ENCODE results near the gene TXNL1. TPM values are rescaled to one million over a fixed set of nuclear protein-coding genes. Genes with fewer than 3 reads are reported as not detected.

The TXNL1 gene
- total and polyA plus RNA-seq, 2 of the 13 experiments (the other 11 are each of a cell fraction or from before 2014, with no cell fraction given), result 41.9 to 73.1 TPM

DNA sequence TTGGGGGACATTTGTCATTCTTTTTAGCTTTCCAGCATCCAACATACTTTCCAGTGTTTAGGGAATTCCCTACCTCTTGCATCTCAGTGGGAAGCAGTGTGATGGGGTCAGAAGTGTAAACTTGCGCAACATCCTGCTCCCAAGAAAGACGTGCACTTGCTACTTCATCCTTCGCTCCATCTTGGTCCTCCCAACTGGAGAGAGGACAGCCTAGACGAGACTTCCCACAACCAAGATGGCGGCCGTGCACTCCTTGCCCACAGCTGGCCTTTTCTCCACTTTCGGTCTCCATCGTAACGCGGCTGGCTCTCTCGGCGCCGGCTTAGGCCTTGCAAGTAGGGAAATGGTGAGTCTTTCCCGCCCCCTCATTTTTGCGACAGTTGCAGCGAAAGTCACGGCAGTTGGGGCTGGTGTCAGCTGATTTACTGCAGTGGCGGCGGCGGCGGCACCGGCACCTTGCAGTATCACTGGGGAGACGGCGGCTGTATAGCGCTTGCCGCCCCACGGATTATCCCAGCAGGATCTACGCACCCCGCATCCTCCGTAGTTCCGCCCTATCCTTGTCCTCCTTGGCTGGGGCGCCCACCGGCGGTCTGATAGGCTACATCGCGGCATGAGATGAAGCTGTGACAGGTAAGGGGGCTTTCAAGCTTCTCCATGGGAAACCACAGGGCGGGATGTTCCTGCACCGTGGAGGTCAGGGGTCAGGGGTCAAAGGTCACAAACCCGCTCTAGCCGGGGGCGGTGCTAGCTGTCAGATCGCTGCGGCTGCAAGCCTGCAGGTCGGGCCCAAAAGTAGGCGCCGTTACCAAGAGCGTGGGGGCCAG lies 12.8 kb upstream of the TXNL1 start, which contains the start of gene WDR7 (continued):
- TF ChIP-seq, protein P1, sequence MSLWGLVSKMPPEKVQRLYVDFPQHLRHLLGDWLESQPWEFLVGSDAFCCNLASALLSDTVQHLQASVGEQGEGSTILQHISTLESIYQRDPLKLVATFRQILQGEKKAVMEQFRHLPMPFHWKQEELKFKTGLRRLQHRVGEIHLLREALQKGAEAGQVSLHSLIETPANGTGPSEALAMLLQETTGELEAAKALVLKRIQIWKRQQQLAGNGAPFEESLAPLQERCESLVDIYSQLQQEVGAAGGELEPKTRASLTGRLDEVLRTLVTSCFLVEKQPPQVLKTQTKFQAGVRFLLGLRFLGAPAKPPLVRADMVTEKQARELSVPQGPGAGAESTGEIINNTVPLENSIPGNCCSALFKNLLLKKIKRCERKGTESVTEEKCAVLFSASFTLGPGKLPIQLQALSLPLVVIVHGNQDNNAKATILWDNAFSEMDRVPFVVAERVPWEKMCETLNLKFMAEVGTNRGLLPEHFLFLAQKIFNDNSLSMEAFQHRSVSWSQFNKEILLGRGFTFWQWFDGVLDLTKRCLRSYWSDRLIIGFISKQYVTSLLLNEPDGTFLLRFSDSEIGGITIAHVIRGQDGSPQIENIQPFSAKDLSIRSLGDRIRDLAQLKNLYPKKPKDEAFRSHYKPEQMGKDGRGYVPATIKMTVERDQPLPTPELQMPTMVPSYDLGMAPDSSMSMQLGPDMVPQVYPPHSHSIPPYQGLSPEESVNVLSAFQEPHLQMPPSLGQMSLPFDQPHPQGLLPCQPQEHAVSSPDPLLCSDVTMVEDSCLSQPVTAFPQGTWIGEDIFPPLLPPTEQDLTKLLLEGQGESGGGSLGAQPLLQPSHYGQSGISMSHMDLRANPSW (CRISPR knock-in tag; IDR thresholded peaks at IDR 0.05; ENCODE audit: borderline replicate concordance), result no peak
- no peak; the same call in 1 of the 2 replicates for TF ChIP-seq HOXA5 (CRISPR knock-in tag; IDR thresholded peaks at IDR 0.05)
- TF ChIP-seq SMAD9 (CRISPR knock-in tag; IDR thresholded peaks at IDR 0.05), result no peak
- TF ChIP-seq KAT2B (IDR thresholded peaks at IDR 0.05; ENCODE audit: borderline replicate concordance, low read depth, low read length), result no peak
- peak; percentile 85 for TF ChIP-seq ZNF33B (CRISPR knock-in tag; IDR thresholded peaks at IDR 0.05)
- TF ChIP-seq, protein P2, sequence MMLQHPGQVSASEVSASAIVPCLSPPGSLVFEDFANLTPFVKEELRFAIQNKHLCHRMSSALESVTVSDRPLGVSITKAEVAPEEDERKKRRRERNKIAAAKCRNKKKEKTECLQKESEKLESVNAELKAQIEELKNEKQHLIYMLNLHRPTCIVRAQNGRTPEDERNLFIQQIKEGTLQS (CRISPR knock-in tag; IDR thresholded peaks at IDR 0.05), result 0 out of 2 replicates have a peak, but pooled peaks have one; percentile 12
- TF ChIP-seq, protein P3, sequence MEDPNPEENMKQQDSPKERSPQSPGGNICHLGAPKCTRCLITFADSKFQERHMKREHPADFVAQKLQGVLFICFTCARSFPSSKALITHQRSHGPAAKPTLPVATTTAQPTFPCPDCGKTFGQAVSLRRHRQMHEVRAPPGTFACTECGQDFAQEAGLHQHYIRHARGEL (CRISPR knock-in tag; IDR thresholded peaks at IDR 0.05), result no peak
- no peak for TF ChIP-seq ZNF383 (CRISPR knock-in tag; IDR thresholded peaks at IDR 0.05; ENCODE audit: borderline replicate concordance)
- TF ChIP-seq ZNF44 (CRISPR knock-in tag; IDR thresholded peaks at IDR 0.05), result 0 out of 2 replicates have a peak, but pooled peaks have one; percentile 86
- TF ChIP-seq, protein P4, sequence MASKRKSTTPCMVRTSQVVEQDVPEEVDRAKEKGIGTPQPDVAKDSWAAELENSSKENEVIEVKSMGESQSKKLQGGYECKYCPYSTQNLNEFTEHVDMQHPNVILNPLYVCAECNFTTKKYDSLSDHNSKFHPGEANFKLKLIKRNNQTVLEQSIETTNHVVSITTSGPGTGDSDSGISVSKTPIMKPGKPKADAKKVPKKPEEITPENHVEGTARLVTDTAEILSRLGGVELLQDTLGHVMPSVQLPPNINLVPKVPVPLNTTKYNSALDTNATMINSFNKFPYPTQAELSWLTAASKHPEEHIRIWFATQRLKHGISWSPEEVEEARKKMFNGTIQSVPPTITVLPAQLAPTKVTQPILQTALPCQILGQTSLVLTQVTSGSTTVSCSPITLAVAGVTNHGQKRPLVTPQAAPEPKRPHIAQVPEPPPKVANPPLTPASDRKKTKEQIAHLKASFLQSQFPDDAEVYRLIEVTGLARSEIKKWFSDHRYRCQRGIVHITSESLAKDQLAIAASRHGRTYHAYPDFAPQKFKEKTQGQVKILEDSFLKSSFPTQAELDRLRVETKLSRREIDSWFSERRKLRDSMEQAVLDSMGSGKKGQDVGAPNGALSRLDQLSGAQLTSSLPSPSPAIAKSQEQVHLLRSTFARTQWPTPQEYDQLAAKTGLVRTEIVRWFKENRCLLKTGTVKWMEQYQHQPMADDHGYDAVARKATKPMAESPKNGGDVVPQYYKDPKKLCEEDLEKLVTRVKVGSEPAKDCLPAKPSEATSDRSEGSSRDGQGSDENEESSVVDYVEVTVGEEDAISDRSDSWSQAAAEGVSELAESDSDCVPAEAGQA (IDR thresholded peaks at IDR 0.05; ENCODE audit: low read depth), result peak; percentile 96
- TF ChIP-seq, protein P4 (CRISPR knock-in tag; IDR thresholded peaks at IDR 0.05; ENCODE audit: borderline replicate concordance), result no peak
- no peak for TF ChIP-seq ZNF121 (CRISPR knock-in tag; IDR thresholded peaks at IDR 0.05)
- no peak for TF ChIP-seq ZSCAN31 (CRISPR knock-in tag; IDR thresholded peaks at IDR 0.05; ENCODE audit: low read depth)
- TF ChIP-seq IKZF1 (IDR thresholded peaks at IDR 0.05), result no peak
- TF ChIP-seq, protein P5, sequence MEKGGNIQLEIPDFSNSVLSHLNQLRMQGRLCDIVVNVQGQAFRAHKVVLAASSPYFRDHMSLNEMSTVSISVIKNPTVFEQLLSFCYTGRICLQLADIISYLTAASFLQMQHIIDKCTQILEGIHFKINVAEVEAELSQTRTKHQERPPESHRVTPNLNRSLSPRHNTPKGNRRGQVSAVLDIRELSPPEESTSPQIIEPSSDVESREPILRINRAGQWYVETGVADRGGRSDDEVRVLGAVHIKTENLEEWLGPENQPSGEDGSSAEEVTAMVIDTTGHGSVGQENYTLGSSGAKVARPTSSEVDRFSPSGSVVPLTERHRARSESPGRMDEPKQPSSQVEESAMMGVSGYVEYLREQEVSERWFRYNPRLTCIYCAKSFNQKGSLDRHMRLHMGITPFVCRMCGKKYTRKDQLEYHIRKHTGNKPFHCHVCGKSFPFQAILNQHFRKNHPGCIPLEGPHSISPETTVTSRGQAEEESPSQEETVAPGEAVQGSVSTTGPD (CRISPR knock-in tag; IDR thresholded peaks at IDR 0.05), result no peak
- TF ChIP-seq SOX13 (IDR thresholded peaks at IDR 0.05), result no peak
- peak in 1 of 2 experiments; percentile 22; a peak in 1 of 4 replicates for TF ChIP-seq SOX13 (CRISPR knock-in tag; conservative IDR thresholded peaks at IDR 0.05 in 1 of 2, IDR thresholded peaks at IDR 0.05 in 1 of 2)

Measured in HepG2 (cell line).